ENCODE measurements around the gene CMKLR1.

Gene CMKLR1

GRCh38 chr12:108318472-108319275 lies 20.4 kb downstream of the CMKLR1 start:
- TF ChIP-seq, protein P1, sequence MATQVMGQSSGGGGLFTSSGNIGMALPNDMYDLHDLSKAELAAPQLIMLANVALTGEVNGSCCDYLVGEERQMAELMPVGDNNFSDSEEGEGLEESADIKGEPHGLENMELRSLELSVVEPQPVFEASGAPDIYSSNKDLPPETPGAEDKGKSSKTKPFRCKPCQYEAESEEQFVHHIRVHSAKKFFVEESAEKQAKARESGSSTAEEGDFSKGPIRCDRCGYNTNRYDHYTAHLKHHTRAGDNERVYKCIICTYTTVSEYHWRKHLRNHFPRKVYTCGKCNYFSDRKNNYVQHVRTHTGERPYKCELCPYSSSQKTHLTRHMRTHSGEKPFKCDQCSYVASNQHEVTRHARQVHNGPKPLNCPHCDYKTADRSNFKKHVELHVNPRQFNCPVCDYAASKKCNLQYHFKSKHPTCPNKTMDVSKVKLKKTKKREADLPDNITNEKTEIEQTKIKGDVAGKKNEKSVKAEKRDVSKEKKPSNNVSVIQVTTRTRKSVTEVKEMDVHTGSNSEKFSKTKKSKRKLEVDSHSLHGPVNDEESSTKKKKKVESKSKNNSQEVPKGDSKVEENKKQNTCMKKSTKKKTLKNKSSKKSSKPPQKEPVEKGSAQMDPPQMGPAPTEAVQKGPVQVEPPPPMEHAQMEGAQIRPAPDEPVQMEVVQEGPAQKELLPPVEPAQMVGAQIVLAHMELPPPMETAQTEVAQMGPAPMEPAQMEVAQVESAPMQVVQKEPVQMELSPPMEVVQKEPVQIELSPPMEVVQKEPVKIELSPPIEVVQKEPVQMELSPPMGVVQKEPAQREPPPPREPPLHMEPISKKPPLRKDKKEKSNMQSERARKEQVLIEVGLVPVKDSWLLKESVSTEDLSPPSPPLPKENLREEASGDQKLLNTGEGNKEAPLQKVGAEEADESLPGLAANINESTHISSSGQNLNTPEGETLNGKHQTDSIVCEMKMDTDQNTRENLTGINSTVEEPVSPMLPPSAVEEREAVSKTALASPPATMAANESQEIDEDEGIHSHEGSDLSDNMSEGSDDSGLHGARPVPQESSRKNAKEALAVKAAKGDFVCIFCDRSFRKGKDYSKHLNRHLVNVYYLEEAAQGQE (IDR thresholded peaks at IDR 0.05; ENCODE audit: insufficient read depth in 1 of 2, low read depth in 2 of 2, low read length in 2 of 2): no peak
- no peak for TF ChIP-seq SIN3A (IDR thresholded peaks at IDR 0.05; ENCODE audit: borderline replicate concordance, insufficient read depth, low read length)
- no peak for TF ChIP-seq TAF1 (IDR thresholded peaks at IDR 0.05; ENCODE audit: borderline replicate concordance, insufficient read depth, low read length)
- TF ChIP-seq FOXP2 (optimal IDR thresholded peaks at IDR 0.05; ENCODE audit: borderline replicate concordance, extremely low read depth, extremely low read length, insufficient read depth): no peak
- no peak for TF ChIP-seq POLR2AphosphoS5 (IDR thresholded peaks at IDR 0.05; ENCODE audit: low read depth, low read length)

DNA sequence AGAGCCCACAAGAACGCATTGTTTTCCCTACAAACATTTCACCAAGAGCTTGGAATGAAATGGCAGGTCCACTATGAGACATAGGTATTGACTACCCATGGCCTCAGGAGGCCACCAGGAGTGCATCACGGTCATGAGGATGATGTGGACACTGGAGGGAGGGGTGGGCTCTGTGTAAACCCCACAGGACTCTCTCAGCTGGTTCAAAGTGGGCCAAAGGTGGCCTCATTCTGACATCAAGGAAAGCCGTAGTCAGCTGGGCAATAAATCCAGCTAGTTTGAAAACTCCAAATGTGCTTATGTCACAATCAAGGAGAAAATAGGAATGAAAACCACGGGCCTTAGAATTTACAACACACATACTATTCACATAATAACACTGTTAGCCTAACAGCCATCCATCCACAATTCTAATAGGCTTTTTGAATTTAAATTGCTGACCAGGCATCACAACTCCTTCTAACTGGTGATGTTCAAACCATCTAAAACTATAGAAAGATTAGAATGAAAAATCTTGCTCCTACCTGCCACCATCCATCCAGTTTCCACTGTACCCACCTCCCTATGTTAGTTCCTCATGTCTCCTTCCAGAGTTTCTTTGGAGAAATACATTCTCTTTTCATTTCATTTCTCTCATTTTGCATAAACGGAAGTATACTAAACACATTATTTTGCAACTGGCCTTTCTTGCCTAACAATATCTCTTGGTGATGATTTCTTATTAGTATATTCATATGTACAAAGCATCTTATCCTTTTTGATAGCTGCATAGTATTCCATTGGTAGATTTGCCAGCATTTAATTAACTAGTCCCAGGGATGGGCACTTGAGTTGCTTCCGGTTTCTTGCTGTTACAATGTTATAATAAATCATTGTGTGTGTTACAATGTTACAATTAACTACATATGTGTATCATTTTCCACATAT lies 21.5 kb downstream of the CMKLR1 start:
- TF ChIP-seq POLR2AphosphoS5 (IDR thresholded peaks at IDR 0.05; ENCODE audit: low read depth, low read length) (no peak), TAF1 (IDR thresholded peaks at IDR 0.05; ENCODE audit: borderline replicate concordance, insufficient read depth, low read length) (no peak), FOXP2 (optimal IDR thresholded peaks at IDR 0.05; ENCODE audit: borderline replicate concordance, extremely low read depth, extremely low read length, insufficient read depth) (no peak), SIN3A (IDR thresholded peaks at IDR 0.05; ENCODE audit: borderline replicate concordance, insufficient read depth, low read length) (no peak)
- TF ChIP-seq, protein P1 (IDR thresholded peaks at IDR 0.05; ENCODE audit: insufficient read depth in 1 of 2, low read depth in 2 of 2, low read length in 2 of 2): no peak

GRCh38 chr12:108316176-108317086 lies 22.7 kb downstream of the CMKLR1 start:
- TF ChIP-seq, protein P1 (IDR thresholded peaks at IDR 0.05; ENCODE audit: insufficient read depth in 1 of 2, low read depth in 2 of 2, low read length in 2 of 2): no peak
- TF ChIP-seq POLR2AphosphoS5 (IDR thresholded peaks at IDR 0.05; ENCODE audit: low read depth, low read length) (no peak), FOXP2 (optimal IDR thresholded peaks at IDR 0.05; ENCODE audit: borderline replicate concordance, extremely low read depth, extremely low read length, insufficient read depth) (no peak), SIN3A (IDR thresholded peaks at IDR 0.05; ENCODE audit: borderline replicate concordance, insufficient read depth, low read length) (no peak), TAF1 (IDR thresholded peaks at IDR 0.05; ENCODE audit: borderline replicate concordance, insufficient read depth, low read length) (no peak)

DNA sequence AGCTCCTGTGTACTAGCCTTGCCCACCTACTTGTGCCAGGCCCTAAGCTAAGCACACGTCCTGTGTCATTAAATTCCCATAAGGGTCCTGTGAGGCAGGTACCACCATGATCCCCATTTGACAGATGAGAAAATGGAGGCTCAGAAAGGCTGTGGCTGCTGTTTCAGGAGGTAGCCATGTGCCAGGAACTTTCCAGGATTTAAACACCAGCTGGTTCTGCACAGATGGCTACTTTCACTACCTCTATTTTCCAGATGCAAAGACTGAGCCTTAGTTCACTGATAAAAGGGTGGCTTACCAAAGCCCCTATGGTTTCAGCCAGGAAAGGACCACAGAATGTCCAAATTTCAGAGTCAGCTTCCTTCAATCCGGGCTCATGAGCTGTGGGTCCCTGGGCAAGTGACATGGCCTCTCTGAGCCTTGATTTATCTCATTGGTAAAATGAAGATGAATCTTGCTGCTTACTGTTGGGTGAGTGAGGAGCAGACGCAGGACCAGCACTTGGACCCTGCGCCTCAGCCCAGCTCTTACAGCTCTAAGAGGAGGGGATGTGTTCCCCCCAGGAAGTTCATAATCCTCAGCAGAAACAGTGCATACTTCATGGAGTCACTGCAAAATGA lies 23.5 kb downstream of the CMKLR1 start:
- TF ChIP-seq POLR2AphosphoS5 (IDR thresholded peaks at IDR 0.05; ENCODE audit: low read depth, low read length) (no peak), TAF1 (IDR thresholded peaks at IDR 0.05; ENCODE audit: borderline replicate concordance, insufficient read depth, low read length) (no peak), FOXP2 (optimal IDR thresholded peaks at IDR 0.05; ENCODE audit: borderline replicate concordance, extremely low read depth, extremely low read length, insufficient read depth) (no peak), SIN3A (IDR thresholded peaks at IDR 0.05; ENCODE audit: borderline replicate concordance, insufficient read depth, low read length) (no peak)
- TF ChIP-seq, protein P1 (IDR thresholded peaks at IDR 0.05; ENCODE audit: insufficient read depth in 1 of 2, low read depth in 2 of 2, low read length in 2 of 2): no peak
